ENCODE data around the gene MSL1.

- no peak for TF ChIP-seq CTCF (IDR thresholded peaks at IDR 0.05)
- no peak for TF ChIP-seq POLR2A (IDR thresholded peaks at IDR 0.05)
- no peak for TF ChIP-seq EP300 (IDR thresholded peaks at IDR 0.05)
These were observed 29.7 kb downstream of the MSL1 start for GRCh38 chr17:40151414-40151963.
